Peyer's patch (tissue), 4 donors: ENCODE results near the gene NDUFS6. TPM values are rescaled to one million over a fixed set of nuclear protein-coding genes. Genes with fewer than 3 reads are reported as not detected.

Experiments
- DNase-seq, 3 donors: peaks; one replicate each; pipeline ENCODE4 v3.0.0-alpha.2; 2017 to 2019
- H3K27ac ChIP-seq, 4 donors: fragments of 200-600 bp; sonication (generic); one replicate each; pipeline ENCODE4 v1.5.1; 2016 to 2019
- H3K27me3 ChIP-seq, 2 donors: fragments of 200-600 bp; sonication (generic); one replicate each; pipeline ENCODE4 v1.5.1; 2019
- H3K36me3 ChIP-seq, 3 donors: fragments of 200-600 bp; sonication (generic); one replicate each; pipeline ENCODE4 v1.5.1; 2016 to 2019
- H3K4me1 ChIP-seq, 4 donors: fragments of 200-600 bp; sonication (generic); one replicate each; pipeline ENCODE4 v1.5.1; 2016 to 2019
- H3K4me3 ChIP-seq, 4 donors: fragments of 200-600 bp; sonication (generic); 1 replicate in 3 of 4; 2 replicates in 1 of 4; pipeline ENCODE4 v1.5.1; 2016 to 2019; ENCODE audit warnings: mild to moderate bottlenecking in 1 of 4
- H3K9me3 ChIP-seq, 4 donors: fragments of 200-600 bp; sonication (generic); one replicate each; pipeline ENCODE4 v1.5.1; 2016 to 2019; ENCODE audit warnings: mild to moderate bottlenecking in 1 of 4
- CTCF ChIP-seq, 6 experiments: fragments of 450-650 bp in 4 of 6; fragments of 200-600 bp in 2 of 6; sonication (generic) in 1 of 6; IDR thresholded peaks; one replicate each; pipeline ENCODE4 v1.5.1; 2017 to 2019; ENCODE audit warnings: antibody characterized with exemption in 6 of 6, mild to moderate bottlenecking in 3 of 6, moderate library complexity in 1 of 6
- POLR2A ChIP-seq, 2 donors: fragments of 450-650 bp; IDR thresholded peaks; one replicate each; pipeline ENCODE4 v1.5.1; 2017; ENCODE audit warnings: antibody characterized with exemption in 2 of 2, mild to moderate bottlenecking in 2 of 2, moderate library complexity in 2 of 2
- total RNA-seq, 4 donors: library from RNA; depleted of rRNA; stranded (reverse); fragments of >200 nt; gene quantifications; one replicate each; pipeline ENCODE4 v1.1.0, GENCODE V29; 2016

The NDUFS6 gene
- total RNA-seq, 4 donors from 2014 or later: 27.4 to 86.5 (median 47.6) TPM

- Histone ChIP-seq H3K36me3 (peaks cover 0 to 66% (median 2%) of the 10 kb centered on the region in 3 donors), H3K4me3 (no peak overlapping the region), H3K27ac (no peak overlapping the region), H3K27me3 (no peaks in the 10 kb centered on the region), H3K9me3 (no peaks in the 10 kb centered on the region), H3K4me1 (no peaks in the 10 kb centered on the region)
- DNase-seq: peak in 1 of 3 donors; percentile 7
- TF ChIP-seq POLR2A (IDR thresholded peaks at IDR 0.05) (no peak), CTCF (IDR thresholded peaks at IDR 0.05) (no peak)
These were observed 18.3 kb downstream of the NDUFS6 start for GRCh38 chr5:1819458-1819857.

GRCh38 chr5:1820381-1820780, 19.2 kb downstream of the NDUFS6 start:
- Histone ChIP-seq H3K4me1 (no peaks in the 10 kb centered on the region), H3K27ac (no peak overlapping the region), H3K27me3 (no peaks in the 10 kb centered on the region), H3K4me3 (no peak overlapping the region), H3K36me3 (peaks cover 0 to 66% (median 0%) of the 10 kb centered on the region in 3 donors), H3K9me3 (no peaks in the 10 kb centered on the region)
- peak in 2 of 3 donors; percentile 16 to 29 for DNase-seq
- no peak for TF ChIP-seq CTCF (IDR thresholded peaks at IDR 0.05)
- no peak for TF ChIP-seq POLR2A (IDR thresholded peaks at IDR 0.05)

GRCh38 chr5:1820926-1821325, 19.7 kb downstream of the NDUFS6 start:
- no peaks in the 10 kb centered on the region for H3K9me3 ChIP-seq
- peak in 1 of 3 donors; percentile 4 for DNase-seq
- H3K4me1 ChIP-seq: no peaks in the 10 kb centered on the region
- H3K27me3 ChIP-seq: no peaks in the 10 kb centered on the region
- TF ChIP-seq POLR2A (IDR thresholded peaks at IDR 0.05) (no peak), CTCF (IDR thresholded peaks at IDR 0.05) (no peak)
- no peak overlapping the region for H3K4me3 ChIP-seq
- H3K36me3 ChIP-seq: peaks cover 0 to 62% (median 0%) of the 10 kb centered on the region in 3 donors
- H3K27ac ChIP-seq: no peak overlapping the region

- TF ChIP-seq POLR2A (IDR thresholded peaks at IDR 0.05): no peak
- TF ChIP-seq CTCF (IDR thresholded peaks at IDR 0.05): no peak
- no peak overlapping the region for H3K27ac ChIP-seq
- no peaks in the 10 kb centered on the region for H3K4me1 ChIP-seq
- H3K4me3 ChIP-seq: no peak overlapping the region
- no peaks in the 10 kb centered on the region for H3K9me3 ChIP-seq
- no peak for DNase-seq
- H3K36me3 ChIP-seq: peaks cover 0 to 53% (median 0%) of the 10 kb centered on the region in 3 donors
- H3K27me3 ChIP-seq: no peaks in the 10 kb centered on the region
These were observed 20.7 kb downstream of the NDUFS6 start for GRCh38 chr5:1821862-1822261.

GRCh38 chr5:1823381-1824034, 22.3 kb downstream of the NDUFS6 start:
- Histone ChIP-seq H3K9me3 (no peaks in the 10 kb centered on the region), H3K36me3 (peaks cover 0 to 39% (median 0%) of the 10 kb centered on the region in 3 donors), H3K4me1 (no peaks in the 10 kb centered on the region), H3K27ac (no peak overlapping the region), H3K4me3 (no peak overlapping the region), H3K27me3 (no peaks in the 10 kb centered on the region)
- TF ChIP-seq CTCF (IDR thresholded peaks at IDR 0.05) (no peak), POLR2A (IDR thresholded peaks at IDR 0.05) (no peak)
- DNase-seq: peak in 2 of 3 donors; percentile 4 to 38
